T-helper 9 cell (primary cell): ENCODE results near the gene HAUS5.

ENCODE experiments used
- DNase-seq: peaks from one replicate; pipeline ENCODE4 v3.0.0-alpha.2; 2020

HAUS5 gene

GRCh38 chr19:35608251-35608650, 4.3 kb upstream of the HAUS5 start:
- no peak for DNase-seq

- DNase-seq = no peak
Observed at GRCh38 chr19:35609851-35610353, 2.6 kb upstream of the HAUS5 start.

GRCh38 chr19:35612224-35612558, 344 bp upstream of the HAUS5 start:
- no peak for DNase-seq

- DNase-seq = no peak
Observed at GRCh38 chr19:35613574-35613973, 1.0 kb downstream of the HAUS5 start.

GRCh38 chr19:35615036-35615435, 2.5 kb downstream of the HAUS5 start:
- DNase-seq = no peak

GRCh38 chr19:35618857-35619256, 6.3 kb downstream of the HAUS5 start:
- no peak for DNase-seq

GRCh38 chr19:35619290-35619923, 6.9 kb downstream of the HAUS5 start:
- DNase-seq = no peak

- DNase-seq = no peak
Observed at GRCh38 chr19:35620001-35620400, 7.5 kb downstream of the HAUS5 start.

GRCh38 chr19:35621708-35622107, 9.2 kb downstream of the HAUS5 start:
- DNase-seq = no peak

GRCh38 chr19:35622750-35623149, 10.2 kb downstream of the HAUS5 start:
- no peak for DNase-seq

- no peak for DNase-seq
Observed at GRCh38 chr19:35623327-35624010, 10.9 kb downstream of the HAUS5 start.

- DNase-seq = no peak
Observed at GRCh38 chr19:35628264-35628564, 15.7 kb downstream of the HAUS5 start.

- peak; percentile 95 for DNase-seq
Observed at GRCh38 chr19:35628565-35629331, 16.2 kb downstream of the HAUS5 start, which contains the start of gene RBM42. TSS of gene RBM42 (plus strand) at chr19:35629036. CDS start at chr19:35629154, 118 bp downstream.

GRCh38 chr19:35629332-35629633, 16.7 kb downstream of the HAUS5 start:
- DNase-seq = no peak

GRCh38 chr19:35633727-35634440, 21.3 kb downstream of the HAUS5 start:
- no peak for DNase-seq

- no peak for DNase-seq
Observed at GRCh38 chr19:35636651-35637050, 24.1 kb downstream of the HAUS5 start.

- DNase-seq = no peak
Observed at GRCh38 chr19:35637165-35637564, 24.6 kb downstream of the HAUS5 start.

GRCh38 chr19:35639321-35639639, 26.7 kb downstream of the HAUS5 start:
- DNase-seq = no peak

GRCh38 chr19:35639863-35640262, 27.3 kb downstream of the HAUS5 start:
- DNase-seq = no peak

- peak; percentile 21 for DNase-seq
Observed at GRCh38 chr19:35641515-35642151, 29.1 kb downstream of the HAUS5 start, which contains the start of gene ETV2. TSS of gene ETV2 (plus strand) at chr19:35641745. CDS start at chr19:35642461, 716 bp downstream.

GRCh38 chr19:35642312-35642711, 29.8 kb downstream of the HAUS5 start:
- no peak for DNase-seq

- DNase-seq = no peak
Observed at GRCh38 chr19:35642798-35643254, 30.3 kb downstream of the HAUS5 start.
